Measurements from ENCODE around the gene CRISPLD2. TPM values are rescaled to one million over a fixed set of nuclear protein-coding genes. Genes with fewer than 3 reads are reported as not detected.
"Not testable (repeated sequence)": the region's sequence is repeated elsewhere in the genome, so short reads cannot be mapped to it uniquely, and the experiment has no call there.

Gene CRISPLD2
- total RNA-seq, 1 donor from 2014 or later = not detected

GRCh38 chr16:84830765-84831384, 11.1 kb downstream of the CRISPLD2 start:
- TF ChIP-seq, protein P1, sequence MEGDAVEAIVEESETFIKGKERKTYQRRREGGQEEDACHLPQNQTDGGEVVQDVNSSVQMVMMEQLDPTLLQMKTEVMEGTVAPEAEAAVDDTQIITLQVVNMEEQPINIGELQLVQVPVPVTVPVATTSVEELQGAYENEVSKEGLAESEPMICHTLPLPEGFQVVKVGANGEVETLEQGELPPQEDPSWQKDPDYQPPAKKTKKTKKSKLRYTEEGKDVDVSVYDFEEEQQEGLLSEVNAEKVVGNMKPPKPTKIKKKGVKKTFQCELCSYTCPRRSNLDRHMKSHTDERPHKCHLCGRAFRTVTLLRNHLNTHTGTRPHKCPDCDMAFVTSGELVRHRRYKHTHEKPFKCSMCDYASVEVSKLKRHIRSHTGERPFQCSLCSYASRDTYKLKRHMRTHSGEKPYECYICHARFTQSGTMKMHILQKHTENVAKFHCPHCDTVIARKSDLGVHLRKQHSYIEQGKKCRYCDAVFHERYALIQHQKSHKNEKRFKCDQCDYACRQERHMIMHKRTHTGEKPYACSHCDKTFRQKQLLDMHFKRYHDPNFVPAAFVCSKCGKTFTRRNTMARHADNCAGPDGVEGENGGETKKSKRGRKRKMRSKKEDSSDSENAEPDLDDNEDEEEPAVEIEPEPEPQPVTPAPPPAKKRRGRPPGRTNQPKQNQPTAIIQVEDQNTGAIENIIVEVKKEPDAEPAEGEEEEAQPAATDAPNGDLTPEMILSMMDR (IDR thresholded peaks at IDR 0.05) = no peak
- Mint-ChIP-seq H3K27me3 (peaks cover 21% of the 10 kb centered on the region), H3K27ac (no peak overlapping the region), H3K4me3 (no peak overlapping the region), H3K4me1 (no peaks in the 10 kb centered on the region), H3K9me3 (no peaks in the 10 kb centered on the region), H3K36me3 (ENCODE audit: low read depth) (no peaks in the 10 kb centered on the region)
- intact Hi-C loops (cut with micrococcal nuclease) = no loop called here
- ATAC-seq (ENCODE audit: low read depth) (no peak), DNase-seq (no peak)
- ChIA-PET CTCF (no interaction called here), POLR2A (no interaction called here)

DNA sequence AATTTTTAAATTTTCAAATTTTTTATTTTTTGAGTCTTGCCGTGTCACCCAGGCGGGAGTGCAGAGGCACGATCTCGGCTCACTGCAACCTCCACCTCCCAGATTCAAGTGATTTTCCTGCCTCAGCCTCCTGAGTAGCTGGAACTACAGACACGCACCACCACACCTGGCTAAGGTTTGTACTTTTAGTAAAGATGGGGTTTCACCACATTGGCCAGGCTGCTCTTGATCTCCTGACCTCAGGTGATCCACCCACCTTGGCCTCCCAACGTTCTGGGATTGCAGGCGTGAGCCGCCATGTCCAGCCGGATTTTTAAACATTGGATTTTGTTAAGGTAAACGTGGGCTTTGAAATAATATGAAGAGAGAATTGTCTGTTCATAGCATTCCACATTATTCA, 11.9 kb downstream of the CRISPLD2 start:
- ATAC-seq (ENCODE audit: low read depth); H3K9me3 Mint-ChIP-seq; H3K27ac Mint-ChIP-seq; H3K4me1 Mint-ChIP-seq; POLR2A ChIA-PET; H3K36me3 Mint-ChIP-seq (ENCODE audit: low read depth); intact Hi-C loops (cut with micrococcal nuclease); H3K4me3 Mint-ChIP-seq; DNase-seq; CTCF ChIA-PET: not testable (repeated sequence)
- H3K27me3 Mint-ChIP-seq = peaks cover 21% of the 10 kb centered on the region

DNA sequence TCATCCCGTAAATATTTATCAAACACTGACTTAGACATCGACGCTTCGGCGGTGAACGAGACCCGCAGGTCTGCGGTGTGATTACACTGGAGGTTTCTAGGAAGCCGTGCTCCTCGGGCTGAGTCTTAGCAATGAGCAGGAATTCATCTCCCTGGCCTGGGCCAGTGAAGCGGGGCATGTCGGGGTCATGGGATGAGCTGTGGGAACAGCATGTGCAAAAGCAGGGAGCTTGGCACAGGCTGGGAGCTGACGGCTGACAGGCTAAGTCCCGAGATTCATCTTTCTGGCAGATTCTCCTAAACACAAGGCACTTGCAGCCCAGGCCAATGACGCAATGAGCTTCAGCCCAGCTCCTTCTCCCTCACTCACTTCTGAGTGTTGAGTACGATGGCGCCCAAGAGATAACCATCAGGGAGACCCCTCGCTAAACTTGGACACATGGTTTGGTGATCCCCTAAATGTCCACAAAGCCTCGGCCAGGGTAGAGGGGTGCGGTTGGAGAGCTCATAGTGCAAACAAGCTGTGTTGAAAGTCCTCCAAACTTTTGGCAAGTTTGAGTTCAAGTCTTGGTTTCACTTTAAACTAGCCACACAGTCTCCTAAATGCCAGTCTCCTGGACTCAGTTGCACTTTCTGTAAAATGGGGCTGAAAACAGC, 12.8 kb downstream of the CRISPLD2 start:
- no peaks in the 10 kb centered on the region for H3K4me1 Mint-ChIP-seq
- ChIA-PET CTCF (no interaction called here), POLR2A (no interaction called here)
- intact Hi-C loops (cut with micrococcal nuclease) = no loop called here
- DNase-seq = no peak
- H3K27me3 Mint-ChIP-seq = peaks cover 21% of the 10 kb centered on the region
- no peak overlapping the region for H3K27ac Mint-ChIP-seq
- no peaks in the 10 kb centered on the region for H3K9me3 Mint-ChIP-seq
- TF ChIP-seq, protein P1 (IDR thresholded peaks at IDR 0.05) = no peak
- H3K36me3 Mint-ChIP-seq (ENCODE audit: low read depth) = no peaks in the 10 kb centered on the region
- H3K4me3 Mint-ChIP-seq = no peak overlapping the region
- no peak for ATAC-seq (ENCODE audit: low read depth)

- Mint-ChIP-seq H3K9me3 (no peaks in the 10 kb centered on the region), H3K27me3 (peaks cover 20% of the 10 kb centered on the region), H3K4me1 (no peaks in the 10 kb centered on the region), H3K4me3 (no peak overlapping the region), H3K36me3 (ENCODE audit: low read depth) (no peaks in the 10 kb centered on the region), H3K27ac (no peak overlapping the region)
- CTCF ChIA-PET = no interaction called here
- TF ChIP-seq, protein P1 (IDR thresholded peaks at IDR 0.05) = no peak
- no peak for DNase-seq
- POLR2A ChIA-PET = no interaction called here
- intact Hi-C loops (cut with micrococcal nuclease) = no loop called here
- no peak for ATAC-seq (ENCODE audit: low read depth)
Observed at GRCh38 chr16:84833144-84833500, 13.3 kb downstream of the CRISPLD2 start.

DNA sequence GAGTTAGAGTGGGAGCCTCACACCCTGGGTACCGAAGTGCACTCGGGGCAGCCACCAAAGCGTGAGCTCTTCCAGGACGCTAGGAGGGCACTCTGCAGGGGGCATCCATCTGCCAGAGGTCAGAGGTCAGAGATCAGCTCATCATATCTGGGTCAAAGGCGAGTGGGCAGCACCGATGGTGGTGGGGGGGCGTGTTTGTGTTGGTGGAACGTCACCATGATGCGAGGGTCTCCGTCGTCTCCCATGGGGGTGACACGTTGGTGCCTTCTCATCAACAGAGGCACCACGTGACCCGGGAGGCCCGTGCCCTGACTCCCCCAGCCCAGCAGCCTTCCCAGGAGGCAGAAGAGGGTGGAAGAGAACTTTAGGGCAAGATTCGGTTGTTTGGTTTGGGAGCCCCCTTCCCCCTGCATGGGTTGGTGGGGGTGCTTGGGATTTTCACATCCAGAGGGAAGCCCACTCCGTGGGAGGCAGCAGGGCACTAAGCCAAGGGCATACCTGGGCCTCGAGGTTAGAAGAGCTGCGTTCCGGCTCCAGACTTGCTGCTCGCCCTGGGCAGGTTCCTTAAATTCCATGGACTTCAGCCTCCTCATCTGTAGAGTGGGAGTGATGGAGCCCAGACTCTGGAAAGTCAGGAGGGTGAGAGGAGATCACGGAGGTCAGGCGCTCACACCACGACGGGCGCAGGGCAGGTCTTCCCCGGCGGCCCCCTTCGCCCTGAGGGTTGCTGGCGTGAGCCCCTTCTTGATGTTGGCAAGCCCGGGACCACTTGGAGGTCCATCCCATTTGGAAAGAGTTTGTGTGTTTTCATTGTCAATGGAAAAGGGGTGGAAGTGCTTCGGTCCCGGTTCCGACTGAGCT, 14.0 kb downstream of the CRISPLD2 start:
- Mint-ChIP-seq H3K27ac (no peak overlapping the region), H3K9me3 (no peaks in the 10 kb centered on the region), H3K27me3 (peaks cover 16% of the 10 kb centered on the region), H3K36me3 (ENCODE audit: low read depth) (no peaks in the 10 kb centered on the region), H3K4me3 (no peak overlapping the region), H3K4me1 (no peaks in the 10 kb centered on the region)
- CTCF ChIA-PET = no interaction called here
- POLR2A ChIA-PET = no interaction called here
- ATAC-seq (ENCODE audit: low read depth) (no peak), DNase-seq (no peak)
- intact Hi-C loops (cut with micrococcal nuclease) = no loop called here
- TF ChIP-seq, protein P1 (IDR thresholded peaks at IDR 0.05) = no peak

Measured in activated B cell treated with CpG ODN at 0.5 μM for 24 hours (primary cell).